AG04450 (cell line): ENCODE results near the gene TMEM221. TPM values are rescaled to one million over a fixed set of nuclear protein-coding genes. Genes with fewer than 3 reads are reported as not detected.
A peak's percentile ranks its signal among the peaks of the same experiment; 100 is the strongest.

Experiments used
- CTCF ChIA-PET: fragments of 300-600, 350-600 bp; formaldehyde crosslinking; extraction: SDS; loops from one replicate; lab custom pipeline; 2022; ENCODE audit warnings: antibody characterized with exemption, inconsistent platforms; lab: Charles Lee
- POLR2A ChIA-PET: fragments of 350-600 bp; formaldehyde crosslinking; extraction: SDS; loops from one replicate; lab custom pipeline; 2021; ENCODE audit warnings: antibody characterized with exemption, inconsistent platforms; lab: Yijun Ruan, JAX
- DNase-seq: peaks from one replicate; pipeline ENCODE4 v3.0.0-alpha.2; 2011; ENCODE audit warnings: low read depth, low spot score
- H3K27ac ChIP-seq: one replicate; pipeline ENCODE4 v1.5.1; 2012; ENCODE audit warnings: low read depth, low read length, control low read depth
- H3K27me3 ChIP-seq: one replicate; pipeline ENCODE4 v1.6.0; 2012; ENCODE audit warnings: low read length; ENCODE audit not compliant: control insufficient read depth, insufficient read depth
- H3K4me3 ChIP-seq: 2 replicates; pipeline ENCODE4 v1.5.1; 2011; ENCODE audit warnings: mild to moderate bottlenecking, low read depth, low read length, control low read depth
- H3K9me3 ChIP-seq: 2 replicates; pipeline ENCODE4 v1.5.1; 2012; ENCODE audit warnings: low read length; ENCODE audit not compliant: control insufficient read depth, insufficient read depth
- polyA plus RNA-seq: library from polyadenylated mRNA; depleted of rRNA; stranded (reverse); fragments of >200 nt; gene quantifications from 2 replicates; pipeline ENCODE4 v1.2.3, GENCODE V29; 2011
- TF ChIP-seq, protein P1 (sequence below): IDR thresholded peaks from 2 replicates; pipeline ENCODE4 v1.5.1; 2011; ENCODE audit warnings: low read depth, low read length, control low read depth, inconsistent platforms

The TMEM221 gene
- polyA plus RNA-seq, 1 experiment: 0.05 TPM

- ChIA-PET POLR2A (interaction anchor here (0.7 kb wide), 1 partner anchor 22 kb away, joined by 3 read pairs; no protein-coding TSS in a partner anchor), CTCF (interaction anchor here (0.5 to 7.4 kb wide), 8 partner anchors 12 to 99 kb away, joined by 3 to 87 read pairs (median 3); partner anchors contain the start of gene MVB12A)
- no peak overlapping the region for H3K27ac ChIP-seq
- peaks cover 5% of the 10 kb centered on the region; the same call in 1 of the 2 replicates for H3K9me3 ChIP-seq
- no peak for DNase-seq
- peak overlapping the region; percentile 53 for H3K4me3 ChIP-seq
- peaks cover 14% of the 10 kb centered on the region for H3K27me3 ChIP-seq
- TF ChIP-seq, protein P1, sequence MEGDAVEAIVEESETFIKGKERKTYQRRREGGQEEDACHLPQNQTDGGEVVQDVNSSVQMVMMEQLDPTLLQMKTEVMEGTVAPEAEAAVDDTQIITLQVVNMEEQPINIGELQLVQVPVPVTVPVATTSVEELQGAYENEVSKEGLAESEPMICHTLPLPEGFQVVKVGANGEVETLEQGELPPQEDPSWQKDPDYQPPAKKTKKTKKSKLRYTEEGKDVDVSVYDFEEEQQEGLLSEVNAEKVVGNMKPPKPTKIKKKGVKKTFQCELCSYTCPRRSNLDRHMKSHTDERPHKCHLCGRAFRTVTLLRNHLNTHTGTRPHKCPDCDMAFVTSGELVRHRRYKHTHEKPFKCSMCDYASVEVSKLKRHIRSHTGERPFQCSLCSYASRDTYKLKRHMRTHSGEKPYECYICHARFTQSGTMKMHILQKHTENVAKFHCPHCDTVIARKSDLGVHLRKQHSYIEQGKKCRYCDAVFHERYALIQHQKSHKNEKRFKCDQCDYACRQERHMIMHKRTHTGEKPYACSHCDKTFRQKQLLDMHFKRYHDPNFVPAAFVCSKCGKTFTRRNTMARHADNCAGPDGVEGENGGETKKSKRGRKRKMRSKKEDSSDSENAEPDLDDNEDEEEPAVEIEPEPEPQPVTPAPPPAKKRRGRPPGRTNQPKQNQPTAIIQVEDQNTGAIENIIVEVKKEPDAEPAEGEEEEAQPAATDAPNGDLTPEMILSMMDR: no peak
Observed at GRCh38 chr19:17391371-17392151, 56.9 kb downstream of the TMEM221 start.

GRCh38 chr19:17390665-17391370 is 57.6 kb downstream of the TMEM221 start:
- ChIA-PET POLR2A (no interaction called here), CTCF (interaction anchor here (0.5 to 7.4 kb wide), 8 partner anchors 15 to 376 kb away, joined by 3 to 87 read pairs (median 3); partner anchors contain the start of genes BST2, MRPL34 and MVB12A)
- H3K27me3 ChIP-seq: peaks cover 14% of the 10 kb centered on the region
- peak; percentile 72 for DNase-seq
- peak overlapping the region; percentile 67 for H3K4me3 ChIP-seq
- TF ChIP-seq, protein P1: peak; percentile 56
- peaks cover 5% of the 10 kb centered on the region; the same call in 1 of the 2 replicates for H3K9me3 ChIP-seq
- no peak overlapping the region for H3K27ac ChIP-seq

- Histone ChIP-seq H3K27me3 (peaks cover 12% of the 10 kb centered on the region), H3K4me3 (peak overlapping the region; percentile 67), H3K27ac (no peak overlapping the region), H3K9me3 (peaks cover 5% of the 10 kb centered on the region; the same call in 1 of the 2 replicates)
- DNase-seq: no peak
- ChIA-PET POLR2A (no interaction called here), CTCF (interaction anchor here (0.5 to 7.4 kb wide), 12 partner anchors 8 to 377 kb away, joined by 3 to 87 read pairs (median 3); partner anchors contain the start of genes BST2, MRPL34 and MVB12A)
- TF ChIP-seq, protein P1: no peak
Observed at GRCh38 chr19:17389957-17390664, 58.4 kb downstream of the TMEM221 start.

- TF ChIP-seq, protein P1: no peak
- DNase-seq: no peak
Observed at GRCh38 chr19:17389288-17389687, 59.2 kb downstream of the TMEM221 start.

More at GRCh38 chr19:17389288-17389687, 59.2 kb downstream of the TMEM221 start:
- Histone ChIP-seq H3K9me3 (peaks cover 5% of the 10 kb centered on the region; the same call in 1 of the 2 replicates), H3K4me3 (no peak overlapping the region), H3K27me3 (peaks cover 10% of the 10 kb centered on the region), H3K27ac (no peak overlapping the region)
- CTCF ChIA-PET: interaction anchor here (0.6 to 7.4 kb wide), 10 partner anchors 9 to 96 kb away, joined by 3 to 87 read pairs (median 3); partner anchors contain the start of genes MRPL34 and MVB12A
- POLR2A ChIA-PET: no interaction called here
